HUDEP-2 (cell line): ENCODE measurements around the gene USP17L27.
"Not testable (repeated sequence)": the region's sequence is repeated elsewhere in the genome, so short reads cannot be mapped to it uniquely, and the experiment has no call there.

Source experiments
- DNase-seq, 76 experiments: peaks; one replicate each; lab custom pipeline; 2025; ENCODE audit not compliant: unreplicated experiment in 76 of 76; lab: John Stamatoyannopoulos, UW

Gene USP17L27

DNA sequence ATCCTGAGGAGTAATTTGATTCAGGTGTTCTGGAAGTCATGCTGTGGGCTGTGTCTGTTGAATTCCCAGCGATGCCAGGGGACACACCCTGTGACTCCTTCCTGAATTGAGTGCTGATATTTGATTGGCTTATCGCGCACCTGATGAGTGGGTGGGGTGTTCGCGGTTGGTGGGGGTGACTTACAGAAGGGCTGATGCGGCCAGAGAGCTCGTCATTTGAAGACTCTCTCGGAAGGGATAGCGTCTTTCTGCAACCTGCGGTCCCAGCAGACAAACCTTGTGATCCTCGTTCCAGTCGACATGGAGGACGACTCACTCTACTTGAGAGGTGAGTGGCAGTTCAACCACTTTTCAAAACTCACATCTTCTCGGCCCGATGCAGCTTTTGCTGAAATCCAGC lies at the start of gene USP17L27:
Gene USP17L27 (plus strand): TSS at position 301 of the 400 bp plus-strand sequence. CDS start 0 bp downstream, at position 301.
- not testable (repeated sequence) for DNase-seq

- not testable (repeated sequence) for DNase-seq
Observed at GRCh38 chr4:9324191-9324590, 19.8 kb upstream of the USP17L27 start.

- not testable (repeated sequence) for DNase-seq
Observed at GRCh38 chr4:9324865-9325264, 19.1 kb upstream of the USP17L27 start, which contains the start of gene USP17L24. Gene USP17L24, plus strand, starts transcription at chr4:9325165. Its CDS starts 0 bp downstream, at chr4:9325165.

- DNase-seq, result not testable (repeated sequence)
Observed at GRCh38 chr4:9329611-9330010, 14.3 kb upstream of the USP17L27 start, which contains the start of gene USP17L25. Gene USP17L25, plus strand, starts transcription at chr4:9329911. Its CDS starts 0 bp downstream, at chr4:9329911.

DNA sequence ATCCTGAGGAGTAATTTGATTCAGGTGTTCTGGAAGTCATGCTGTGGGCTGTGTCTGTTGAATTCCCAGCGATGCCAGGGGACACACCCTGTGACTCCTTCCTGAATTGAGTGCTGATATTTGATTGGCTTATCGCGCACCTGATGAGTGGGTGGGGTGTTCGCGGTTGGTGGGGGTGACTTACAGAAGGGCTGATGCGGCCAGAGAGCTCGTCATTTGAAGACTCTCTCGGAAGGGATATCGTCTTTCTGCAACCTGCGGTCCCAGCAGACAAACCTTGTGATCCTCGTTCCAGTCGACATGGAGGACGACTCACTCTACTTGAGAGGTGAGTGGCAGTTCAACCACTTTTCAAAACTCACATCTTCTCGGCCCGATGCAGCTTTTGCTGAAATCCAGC lies 9.6 kb upstream of the USP17L27 start, which contains the start of gene USP17L26:
Gene USP17L26 (plus strand): TSS at position 301 of the 400 bp plus-strand sequence. CDS start 0 bp downstream, at position 301.
- DNase-seq, result not testable (repeated sequence)

- DNase-seq, result not testable (repeated sequence)
Observed at GRCh38 chr4:9339103-9339502, 4.8 kb upstream of the USP17L27 start, which contains the start of gene USP17L5. Gene USP17L5, plus strand, starts transcription at chr4:9339403. Its CDS starts 0 bp downstream, at chr4:9339403.

- not testable (repeated sequence) for DNase-seq
Observed at GRCh38 chr4:9348593-9348992, 4.6 kb downstream of the USP17L27 start, which contains the start of gene USP17L28. Gene USP17L28, plus strand, starts transcription at chr4:9348893. Its CDS starts 0 bp downstream, at chr4:9348893.

DNA sequence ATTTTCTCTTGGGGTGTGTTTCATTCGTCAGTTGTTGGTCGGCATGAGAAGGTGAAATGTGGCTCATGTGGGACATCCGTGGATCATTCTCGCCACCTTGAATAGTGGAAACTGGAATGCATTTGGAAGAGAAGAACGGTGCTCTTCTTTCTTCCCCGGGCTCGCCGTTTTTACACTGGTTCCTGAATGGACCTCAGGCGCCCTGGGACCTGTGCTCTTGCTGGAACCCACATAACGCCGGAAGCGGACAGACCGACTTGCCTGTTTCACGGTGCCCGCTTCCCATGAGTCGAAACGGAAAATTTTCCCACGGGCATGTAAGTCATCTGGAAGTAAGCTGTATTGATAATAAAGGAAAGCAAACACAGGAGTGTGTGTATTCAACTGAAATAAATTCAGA lies 6.9 kb downstream of the USP17L27 start:
- not testable (repeated sequence) for DNase-seq

GRCh38 chr4:9353338-9353737 lies 9.4 kb downstream of the USP17L27 start, which contains the start of gene USP17L29:
Gene USP17L29, plus strand, starts transcription at chr4:9353638. Its CDS starts 0 bp downstream, at chr4:9353638.
- not testable (repeated sequence) for DNase-seq

- DNase-seq, result not testable (repeated sequence)
Observed at GRCh38 chr4:9362829-9363228, 18.9 kb downstream of the USP17L27 start, which contains the start of gene USP17L30. Gene USP17L30, plus strand, starts transcription at chr4:9363129. Its CDS starts 0 bp downstream, at chr4:9363129.

DNA sequence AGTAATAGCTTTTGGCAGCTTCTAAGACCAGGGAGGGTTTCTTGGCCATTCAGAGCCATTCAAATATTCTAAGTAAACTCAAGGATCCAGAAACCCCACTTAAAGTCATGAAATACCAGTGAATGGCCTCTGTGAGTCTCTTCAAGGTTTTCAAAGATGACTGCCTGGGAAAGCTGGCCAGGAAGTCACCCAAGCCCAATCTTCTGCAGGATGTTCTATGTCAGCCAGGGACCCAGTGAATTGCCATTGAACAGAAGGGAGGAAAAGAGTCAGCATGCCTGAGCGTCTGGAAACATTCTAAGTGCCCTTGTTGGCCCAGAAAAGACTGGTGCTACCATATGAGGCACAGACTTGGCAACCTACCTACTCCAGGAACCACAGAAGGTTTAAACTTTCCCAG lies 35.9 kb downstream of the USP17L27 start:
- not testable (repeated sequence) for DNase-seq

DNA sequence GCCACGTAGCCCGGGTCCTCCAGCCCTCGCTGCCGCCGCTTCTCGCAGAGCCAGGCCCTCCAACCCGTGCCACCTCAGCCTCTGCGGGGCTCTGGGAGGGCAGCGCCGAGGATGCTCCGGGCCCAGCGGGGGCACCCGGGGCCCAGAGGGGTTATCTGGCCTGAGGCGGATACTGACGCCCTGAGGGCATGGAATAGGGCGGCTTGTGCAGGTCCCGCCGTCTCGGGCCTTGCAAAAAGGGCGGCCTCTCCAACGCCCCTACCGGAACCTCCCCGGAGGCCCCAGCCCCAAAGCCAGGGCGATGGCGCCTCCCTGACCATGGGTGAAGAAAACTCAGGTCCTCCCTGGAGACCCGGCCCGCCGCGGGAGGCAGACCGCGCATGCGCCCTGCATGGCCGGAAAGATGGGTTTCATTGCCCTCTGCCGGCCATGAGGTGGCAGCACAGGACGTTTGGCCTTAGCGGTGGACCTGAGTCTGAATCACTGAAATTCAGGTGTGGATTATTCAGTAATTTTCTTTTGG lies 37.1 kb downstream of the USP17L27 start:
- DNase-seq, result peak in 14 of 76 experiments; percentile 1 to 37 (median 16)

DNA sequence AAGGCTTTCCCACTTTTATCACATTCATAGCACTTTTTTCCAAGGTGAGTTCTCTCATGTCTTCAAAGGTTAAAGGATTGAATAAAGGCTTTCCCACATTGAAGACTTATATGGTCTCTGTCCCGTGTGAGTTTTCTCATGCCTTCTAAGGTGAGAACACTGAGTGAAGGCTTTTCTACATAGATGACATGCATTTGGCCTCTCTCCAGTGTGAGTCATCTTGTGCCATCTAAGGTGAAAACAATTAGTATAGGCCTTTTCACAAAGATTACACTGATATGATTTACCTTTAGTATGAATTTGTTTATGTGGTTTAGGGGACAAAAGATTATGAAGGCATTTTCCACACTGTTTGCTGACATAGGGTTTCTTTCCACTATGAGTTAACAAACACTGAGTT lies 40.2 kb downstream of the USP17L27 start:
- DNase-seq, result no peak

DNA sequence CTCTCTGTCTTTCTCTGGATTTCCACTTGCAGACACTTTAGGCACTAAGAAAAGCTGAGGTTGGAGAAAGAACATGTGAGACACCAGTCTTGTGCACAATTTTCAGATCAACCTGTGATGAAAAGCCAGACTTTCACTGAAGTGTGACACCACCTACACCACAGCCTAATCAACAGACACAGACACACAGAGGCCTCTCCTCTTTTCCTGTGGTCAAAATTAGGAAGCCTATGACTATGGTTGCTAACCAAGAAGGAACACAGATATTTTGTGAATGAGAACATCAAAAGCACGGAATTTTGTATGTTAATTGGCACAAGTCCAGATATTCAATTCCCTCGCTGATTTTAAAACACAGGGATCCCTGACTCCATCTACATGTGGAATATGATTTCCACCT lies 45.1 kb downstream of the USP17L27 start:
- not testable (repeated sequence) for DNase-seq
